ENCODE results near the gene C5orf52. TPM values are rescaled to one million over a fixed set of nuclear protein-coding genes. Genes with fewer than 3 reads are reported as not detected.

C5orf52 gene
- polyA plus RNA-seq: 1 to 10 TPM in 1 of 4 donors, under 1 TPM in 1, not detected in 2; 0.22 to 1.2 TPM
- long read RNA-seq, donor 1, partial matches to known transcripts: 0 of 1 reads
- long read RNA-seq, donor 1, other reads (novel, unspliced or antisense): 0 of 1 reads
- long read RNA-seq, donor 2: 0 reads
- long read RNA-seq, donor 3: 0 reads
- long read RNA-seq, donor 4: 0 reads
- long read RNA-seq, donor 5: 0 reads
- long read RNA-seq, donor 6, partial matches to known transcripts: 0 of 1 reads
- long read RNA-seq, donor 6, other reads (novel, unspliced or antisense): 0 of 1 reads
- long read RNA-seq, donor 7: 0 reads
- long read RNA-seq, donor 8: 0 reads
- long read RNA-seq, donor 9: 0 reads
- long read RNA-seq, donor 10: 0 reads

GRCh38 chr5:157670662-157671591 is at the start of gene C5orf52:
Gene C5orf52, plus strand, starts transcription at chr5:157671533. Its CDS starts 82 bp downstream, at chr5:157671615.
- DNase-seq: peak; percentile 96
- no peak for FAIRE-seq
- Histone ChIP-seq H3K27me3 (ENCODE audit: control insufficient read depth in 3 of 3, insufficient read depth in 3 of 3, low read length in 3 of 3) (peaks cover 0 to 10% (median 0%) of the 10 kb centered on the region in 3 donors), H3K9me3 (ENCODE audit: control insufficient read depth in 2 of 2, insufficient read depth in 1 of 2, low read depth in 1 of 2, low read length in 1 of 2) (peaks cover 0 to 19% of the 10 kb centered on the region in 2 donors), H3K27ac (ENCODE audit: low read depth in 1 of 3, low read length in 2 of 3) (peak within 1 kb of the TSS; percentile 65 to 100 (median 85)), H3K4me1 (ENCODE audit: control insufficient read depth in 3 of 3, insufficient read depth in 2 of 3, low read depth in 1 of 3, low read length in 2 of 3) (peaks cover 0 to 20% (median 0%) of the 10 kb centered on the region in 3 donors), H3K36me3 (ENCODE audit: control insufficient read depth in 3 of 3, insufficient read depth in 2 of 3, low read depth in 1 of 3, low read length in 3 of 3) (peaks cover 0 to 6% (median 0%) of the 10 kb centered on the region in 3 donors), H3K4me3 (ENCODE audit: low read depth in 1 of 3, low read length in 3 of 3) (peak within 1 kb of the TSS; percentile 54 to 99 (median 88))
- 0 to 1% (median 1%) methylated on average over 59 of the region's 59 CpGs for WGBS, 3 donors

- Histone ChIP-seq H3K4me3 (ENCODE audit: low read depth in 1 of 3, low read length in 3 of 3) (no peak overlapping the region), H3K27me3 (ENCODE audit: control insufficient read depth in 3 of 3, insufficient read depth in 3 of 3, low read length in 3 of 3) (no peaks in the 10 kb centered on the region), H3K9me3 (ENCODE audit: control insufficient read depth in 2 of 2, insufficient read depth in 1 of 2, low read depth in 1 of 2, low read length in 1 of 2) (no peaks in the 10 kb centered on the region), H3K4me1 (ENCODE audit: control insufficient read depth in 3 of 3, insufficient read depth in 2 of 3, low read depth in 1 of 3, low read length in 2 of 3) (no peaks in the 10 kb centered on the region), H3K36me3 (ENCODE audit: control insufficient read depth in 3 of 3, insufficient read depth in 2 of 3, low read depth in 1 of 3, low read length in 3 of 3) (no peaks in the 10 kb centered on the region), H3K27ac (ENCODE audit: low read depth in 1 of 3, low read length in 2 of 3) (no peak overlapping the region)
- FAIRE-seq: no peak
- 18 to 37% (median 27%) methylated on average over 2 of the region's 2 CpGs for WGBS, 3 donors
- DNase-seq: peak in 1 of 2 donors; percentile 30
These were observed 47.2 kb upstream of the C5orf52 start for GRCh38 chr5:157624144-157624543.

- Histone ChIP-seq H3K27ac (ENCODE audit: low read depth in 1 of 3, low read length in 2 of 3) (no peak overlapping the region), H3K4me1 (ENCODE audit: control insufficient read depth in 3 of 3, insufficient read depth in 2 of 3, low read depth in 1 of 3, low read length in 2 of 3) (no peaks in the 10 kb centered on the region), H3K9me3 (ENCODE audit: control insufficient read depth in 2 of 2, insufficient read depth in 1 of 2, low read depth in 1 of 2, low read length in 1 of 2) (no peaks in the 10 kb centered on the region), H3K36me3 (ENCODE audit: control insufficient read depth in 3 of 3, insufficient read depth in 2 of 3, low read depth in 1 of 3, low read length in 3 of 3) (no peaks in the 10 kb centered on the region), H3K4me3 (ENCODE audit: low read depth in 1 of 3, low read length in 3 of 3) (no peak overlapping the region), H3K27me3 (ENCODE audit: control insufficient read depth in 3 of 3, insufficient read depth in 3 of 3, low read length in 3 of 3) (no peaks in the 10 kb centered on the region)
- FAIRE-seq (no peak), DNase-seq (no peak)
- 90 to 95% (median 93%) methylated on average over 6 of the region's 6 CpGs for WGBS, 3 donors
These were observed 44.5 kb upstream of the C5orf52 start for GRCh38 chr5:157626831-157627230.

- H3K4me3 ChIP-seq (ENCODE audit: low read depth in 1 of 3, low read length in 3 of 3): no peak overlapping the region
- FAIRE-seq (no peak), DNase-seq (no peak)
- WGBS, 3 donors: 88 to 97% (median 92%) methylated on average over 2 of the region's 2 CpGs
- no peaks in the 10 kb centered on the region for H3K4me1 ChIP-seq (ENCODE audit: control insufficient read depth in 3 of 3, insufficient read depth in 2 of 3, low read depth in 1 of 3, low read length in 2 of 3)
- H3K36me3 ChIP-seq (ENCODE audit: control insufficient read depth in 3 of 3, insufficient read depth in 2 of 3, low read depth in 1 of 3, low read length in 3 of 3): no peaks in the 10 kb centered on the region
- H3K9me3 ChIP-seq (ENCODE audit: control insufficient read depth in 2 of 2, insufficient read depth in 1 of 2, low read depth in 1 of 2, low read length in 1 of 2): no peaks in the 10 kb centered on the region
- H3K27ac ChIP-seq (ENCODE audit: low read depth in 1 of 3, low read length in 2 of 3): no peak overlapping the region
- no peaks in the 10 kb centered on the region for H3K27me3 ChIP-seq (ENCODE audit: control insufficient read depth in 3 of 3, insufficient read depth in 3 of 3, low read length in 3 of 3)
These were observed 41.0 kb upstream of the C5orf52 start for GRCh38 chr5:157630341-157630740.

GRCh38 chr5:157640406-157641066 is 30.8 kb upstream of the C5orf52 start:
- WGBS, 3 donors: 87 to 91% (median 89%) methylated on average over 9 of the region's 9 CpGs
- FAIRE-seq: no peak
- Histone ChIP-seq H3K27ac (ENCODE audit: low read depth in 1 of 3, low read length in 2 of 3) (no peak overlapping the region), H3K4me1 (ENCODE audit: control insufficient read depth in 3 of 3, insufficient read depth in 2 of 3, low read depth in 1 of 3, low read length in 2 of 3) (no peaks in the 10 kb centered on the region), H3K27me3 (ENCODE audit: control insufficient read depth in 3 of 3, insufficient read depth in 3 of 3, low read length in 3 of 3) (no peaks in the 10 kb centered on the region), H3K36me3 (ENCODE audit: control insufficient read depth in 3 of 3, insufficient read depth in 2 of 3, low read depth in 1 of 3, low read length in 3 of 3) (no peaks in the 10 kb centered on the region), H3K4me3 (ENCODE audit: low read depth in 1 of 3, low read length in 3 of 3) (no peak overlapping the region), H3K9me3 (ENCODE audit: control insufficient read depth in 2 of 2, insufficient read depth in 1 of 2, low read depth in 1 of 2, low read length in 1 of 2) (no peaks in the 10 kb centered on the region)
- DNase-seq: no peak

GRCh38 chr5:157648275-157648990 is 22.9 kb upstream of the C5orf52 start:
- H3K4me3 ChIP-seq (ENCODE audit: low read depth in 1 of 3, low read length in 3 of 3): no peak overlapping the region
- no peak for FAIRE-seq
- no peaks in the 10 kb centered on the region for H3K36me3 ChIP-seq (ENCODE audit: control insufficient read depth in 3 of 3, insufficient read depth in 2 of 3, low read depth in 1 of 3, low read length in 3 of 3)
- DNase-seq: no peak
- peaks cover 0 to 10% (median 0%) of the 10 kb centered on the region in 3 donors for H3K4me1 ChIP-seq (ENCODE audit: control insufficient read depth in 3 of 3, insufficient read depth in 2 of 3, low read depth in 1 of 3, low read length in 2 of 3)
- peaks cover 0 to 10% of the 10 kb centered on the region in 2 donors for H3K9me3 ChIP-seq (ENCODE audit: control insufficient read depth in 2 of 2, insufficient read depth in 1 of 2, low read depth in 1 of 2, low read length in 1 of 2)
- no peak overlapping the region for H3K27ac ChIP-seq (ENCODE audit: low read depth in 1 of 3, low read length in 2 of 3)
- 85 to 93% (median 89%) methylated on average over 7 of the region's 7 CpGs for WGBS, 3 donors
- H3K27me3 ChIP-seq (ENCODE audit: control insufficient read depth in 3 of 3, insufficient read depth in 3 of 3, low read length in 3 of 3): no peaks in the 10 kb centered on the region

- FAIRE-seq (no peak), DNase-seq (no peak)
- Histone ChIP-seq H3K4me1 (ENCODE audit: control insufficient read depth in 3 of 3, insufficient read depth in 2 of 3, low read depth in 1 of 3, low read length in 2 of 3) (peaks cover 0 to 10% (median 0%) of the 10 kb centered on the region in 3 donors), H3K36me3 (ENCODE audit: control insufficient read depth in 3 of 3, insufficient read depth in 2 of 3, low read depth in 1 of 3, low read length in 3 of 3) (no peaks in the 10 kb centered on the region), H3K4me3 (ENCODE audit: low read depth in 1 of 3, low read length in 3 of 3) (no peak overlapping the region), H3K27me3 (ENCODE audit: control insufficient read depth in 3 of 3, insufficient read depth in 3 of 3, low read length in 3 of 3) (no peaks in the 10 kb centered on the region), H3K9me3 (ENCODE audit: control insufficient read depth in 2 of 2, insufficient read depth in 1 of 2, low read depth in 1 of 2, low read length in 1 of 2) (peaks cover 0 to 12% of the 10 kb centered on the region in 2 donors), H3K27ac (ENCODE audit: low read depth in 1 of 3, low read length in 2 of 3) (no peak overlapping the region)
- WGBS, 3 donors: 72 to 76% (median 75%) methylated on average over 2 of the region's 2 CpGs
These were observed 22.2 kb upstream of the C5orf52 start for GRCh38 chr5:157649101-157649500.

Measured in small intestine (tissue), 16 donors.